AG04450 (cell line): Measurements from ENCODE around the gene TMTC3. TPM values are rescaled to one million over a fixed set of nuclear protein-coding genes. Genes with fewer than 3 reads are reported as not detected.

Experiments used
- CTCF ChIA-PET: fragments of 300-600, 350-600 bp; formaldehyde crosslinking; extraction: SDS; loops from one replicate; lab custom pipeline; 2022; ENCODE audit warnings: antibody characterized with exemption, inconsistent platforms; lab: Charles Lee
- POLR2A ChIA-PET: fragments of 350-600 bp; formaldehyde crosslinking; extraction: SDS; loops from one replicate; lab custom pipeline; 2021; ENCODE audit warnings: antibody characterized with exemption, inconsistent platforms; lab: Yijun Ruan, JAX
- DNase-seq: peaks from one replicate; pipeline ENCODE4 v3.0.0-alpha.2; 2011; ENCODE audit warnings: low read depth, low spot score
- H3K27ac ChIP-seq: one replicate; pipeline ENCODE4 v1.5.1; 2012; ENCODE audit warnings: low read depth, low read length, control low read depth
- H3K27me3 ChIP-seq: one replicate; pipeline ENCODE4 v1.6.0; 2012; ENCODE audit warnings: low read length; ENCODE audit not compliant: control insufficient read depth, insufficient read depth
- H3K4me3 ChIP-seq: 2 replicates; pipeline ENCODE4 v1.5.1; 2011; ENCODE audit warnings: mild to moderate bottlenecking, low read depth, low read length, control low read depth
- H3K9me3 ChIP-seq: 2 replicates; pipeline ENCODE4 v1.5.1; 2012; ENCODE audit warnings: low read length; ENCODE audit not compliant: control insufficient read depth, insufficient read depth
- CTCF ChIP-seq: IDR thresholded peaks from 2 replicates; pipeline ENCODE4 v1.5.1; 2011; ENCODE audit warnings: low read depth, low read length, control low read depth, inconsistent platforms
- polyA plus RNA-seq: library from polyadenylated mRNA; depleted of rRNA; stranded (reverse); fragments of >200 nt; gene quantifications from 2 replicates; pipeline ENCODE4 v1.2.3, GENCODE V29; 2011

TMTC3 gene
- polyA plus RNA-seq, 1 experiment, result 29.3 TPM

GRCh38 chr12:88225776-88226175, 83.7 kb downstream of the TMTC3 start:
- POLR2A ChIA-PET, result no interaction called here
- no peak for DNase-seq

GRCh38 chr12:88227263-88227662, 85.2 kb downstream of the TMTC3 start:
- Histone ChIP-seq H3K27ac (no peak overlapping the region), H3K4me3 (no peak overlapping the region), H3K27me3 (no peaks in the 10 kb centered on the region), H3K9me3 (peaks cover 5% of the 10 kb centered on the region; the same call in 1 of the 2 replicates)
- TF ChIP-seq CTCF, result no peak
- ChIA-PET CTCF (no interaction called here), POLR2A (no interaction called here)
- DNase-seq, result no peak

More at GRCh38 chr12:88225776-88226175, 83.7 kb downstream of the TMTC3 start:
- no peak overlapping the region for H3K4me3 ChIP-seq
- no peaks in the 10 kb centered on the region for H3K27me3 ChIP-seq
- CTCF ChIA-PET, result no interaction called here
- peaks cover 6% of the 10 kb centered on the region; the same call in 1 of the 2 replicates for H3K9me3 ChIP-seq
- no peak for TF ChIP-seq CTCF
- no peak overlapping the region for H3K27ac ChIP-seq

GRCh38 chr12:88227871-88228270, 85.8 kb downstream of the TMTC3 start:
- Histone ChIP-seq H3K27ac (no peak overlapping the region), H3K27me3 (no peaks in the 10 kb centered on the region), H3K9me3 (no peaks in the 10 kb centered on the region), H3K4me3 (no peak overlapping the region)
- TF ChIP-seq CTCF, result no peak
- CTCF ChIA-PET, result no interaction called here
- DNase-seq, result no peak
- POLR2A ChIA-PET, result no interaction called here

GRCh38 chr12:88228720-88229119, 86.6 kb downstream of the TMTC3 start:
- ChIA-PET CTCF (no interaction called here), POLR2A (no interaction called here)
- Histone ChIP-seq H3K27me3 (no peaks in the 10 kb centered on the region), H3K9me3 (no peaks in the 10 kb centered on the region), H3K27ac (no peak overlapping the region), H3K4me3 (no peak overlapping the region)
- TF ChIP-seq CTCF, result no peak
- no peak for DNase-seq

- no peaks in the 10 kb centered on the region for H3K27me3 ChIP-seq
- no peak overlapping the region for H3K4me3 ChIP-seq
- no peak overlapping the region for H3K27ac ChIP-seq
- H3K9me3 ChIP-seq, result no peaks in the 10 kb centered on the region
- no peak for DNase-seq
- POLR2A ChIA-PET, result no interaction called here
- no peak for TF ChIP-seq CTCF
- CTCF ChIA-PET, result no interaction called here
These were observed 88.2 kb downstream of the TMTC3 start for GRCh38 chr12:88230271-88230670.
